Measurements from ENCODE around the gene SCRT2. TPM values are rescaled to one million over a fixed set of nuclear protein-coding genes. Genes with fewer than 3 reads are reported as not detected.

SCRT2 gene
- total RNA-seq, 4 donors from 2014 or later: not detected

GRCh38 chr20:620246-620645, 55.4 kb downstream of the SCRT2 start:
- Histone ChIP-seq H3K9me3 (no peaks in the 10 kb centered on the region), H3K27ac (no peak overlapping the region), H3K4me3 (replicated peaks in 1 of 3) (no peak overlapping the region), H3K27me3 (no peaks in the 10 kb centered on the region), H3K36me3 (no peaks in the 10 kb centered on the region), H3K4me1 (no peaks in the 10 kb centered on the region)
- TF ChIP-seq POLR2A (IDR thresholded peaks at IDR 0.05) (no peak), CTCF (IDR thresholded peaks at IDR 0.05) (no peak)
- intact Hi-C loops (cut with DNase I): no loop called here
- DNase-seq: no peak
- WGBS, 2 donors: 29 to 41% methylated on average over 7 of the region's 7 CpGs

GRCh38 chr20:618980-619379, 56.6 kb downstream of the SCRT2 start:
- H3K27me3 ChIP-seq: no peaks in the 10 kb centered on the region
- WGBS, 2 donors: 80% methylated on average over 5 of the region's 5 CpGs
- intact Hi-C loops (cut with DNase I): no loop called here
- no peaks in the 10 kb centered on the region for H3K36me3 ChIP-seq
- H3K9me3 ChIP-seq: no peaks in the 10 kb centered on the region
- no peaks in the 10 kb centered on the region for H3K4me1 ChIP-seq
- no peak for TF ChIP-seq POLR2A (IDR thresholded peaks at IDR 0.05)
- TF ChIP-seq CTCF (IDR thresholded peaks at IDR 0.05): no peak
- no peak overlapping the region for H3K4me3 ChIP-seq (replicated peaks in 1 of 3)
- no peak overlapping the region for H3K27ac ChIP-seq
- no peak for DNase-seq

- Histone ChIP-seq H3K4me3 (replicated peaks in 1 of 3) (no peak overlapping the region), H3K27ac (no peak overlapping the region), H3K27me3 (no peaks in the 10 kb centered on the region), H3K4me1 (no peaks in the 10 kb centered on the region), H3K36me3 (no peaks in the 10 kb centered on the region), H3K9me3 (no peaks in the 10 kb centered on the region)
- no peak for TF ChIP-seq POLR2A (IDR thresholded peaks at IDR 0.05)
- TF ChIP-seq CTCF (IDR thresholded peaks at IDR 0.05): no peak
- intact Hi-C loops (cut with DNase I): no loop called here
- no peak for DNase-seq
- 68 to 74% methylated on average over 4 of the region's 4 CpGs for WGBS, 2 donors
These were observed 57.5 kb downstream of the SCRT2 start for GRCh38 chr20:617934-618690.

- no peak overlapping the region for H3K4me3 ChIP-seq (replicated peaks in 1 of 3)
- no peaks in the 10 kb centered on the region for H3K36me3 ChIP-seq
- H3K4me1 ChIP-seq: peaks cover 0 to 2% of the 10 kb centered on the region in 2 donors
- H3K9me3 ChIP-seq: no peaks in the 10 kb centered on the region
- WGBS, 2 donors: 80 to 90% methylated on average over 4 of the region's 4 CpGs
- TF ChIP-seq POLR2A (IDR thresholded peaks at IDR 0.05) (no peak), CTCF (IDR thresholded peaks at IDR 0.05) (no peak)
- no peak for DNase-seq
- H3K27ac ChIP-seq: no peak overlapping the region
- H3K27me3 ChIP-seq: peaks cover 4% of the 10 kb centered on the region
- intact Hi-C loops (cut with DNase I): no loop called here
These were observed 60.1 kb downstream of the SCRT2 start for GRCh38 chr20:615514-615913.

- H3K36me3 ChIP-seq: no peaks in the 10 kb centered on the region
- intact Hi-C loops (cut with DNase I): no loop called here
- 32 to 39% methylated on average over 8 of the region's 8 CpGs for WGBS, 2 donors
- no peak overlapping the region for H3K27ac ChIP-seq
- H3K9me3 ChIP-seq: no peaks in the 10 kb centered on the region
- TF ChIP-seq POLR2A (IDR thresholded peaks at IDR 0.05) (no peak), CTCF (IDR thresholded peaks at IDR 0.05) (no peak)
- DNase-seq: no peak
- no peak overlapping the region for H3K4me3 ChIP-seq (replicated peaks in 1 of 3)
- peaks cover 0 to 5% of the 10 kb centered on the region in 2 donors for H3K4me1 ChIP-seq
- peaks cover 7% of the 10 kb centered on the region for H3K27me3 ChIP-seq
These were observed 63.8 kb downstream of the SCRT2 start for GRCh38 chr20:611843-612185.

Other genes starting within 250 kb of the SCRT2 start
- 10 to 100 TPM; 34.1 to 40.5 (median 35.6) TPM for gene TBC1D20, start 213.3 kb downstream of the SCRT2 start, total RNA-seq
- 100 to 1,000 TPM in 3 of 4 donors, 10 to 100 TPM in 1; 88.0 to 153 (median 105) TPM for gene CSNK2A1, start 132.0 kb downstream of the SCRT2 start, total RNA-seq
- under 1 TPM in 1 of 4 donors, not detected in 3; 0.59 TPM for gene TCF15, start 65.5 kb downstream of the SCRT2 start, total RNA-seq
- 100 to 1,000 TPM in 2 of 4 donors, 10 to 100 TPM in 2; 54.3 to 212 (median 135) TPM for gene SRXN1, start 22.6 kb downstream of the SCRT2 start, total RNA-seq
- 1 to 10 TPM in 1 of 4 donors, under 1 TPM in 3; 0.24 to 2.0 (median 0.63) TPM for gene SLC52A3, start 92.7 kb upstream of the SCRT2 start, total RNA-seq
- gene FAM110A, start 157.9 kb upstream of the SCRT2 start, total RNA-seq: 10 to 100 TPM in 1 of 4 donors, 1 to 10 TPM in 3; 7.0 to 15.5 (median 8.5) TPM
- 1 to 10 TPM in 3 of 4 donors, under 1 TPM in 1; 0.40 to 3.8 (median 3.2) TPM for gene ANGPT4, start 240.5 kb upstream of the SCRT2 start, total RNA-seq

Measured in thyroid gland (tissue), 4 donors.